ENCODE measurements around the gene CDSN.
"Not testable (repeated sequence)": the region's sequence is repeated elsewhere in the genome, so short reads cannot be mapped to it uniquely, and the experiment has no call there.

CDSN gene

GRCh38 chr6:31087494-31088089 lies 32.7 kb downstream of the CDSN start:
- H3K4me1 Mint-ChIP-seq = peaks cover 16% of the 10 kb centered on the region
- no peak overlapping the region for H3K4me3 Mint-ChIP-seq
- peak; percentile 92 for ATAC-seq
- peak overlapping the region; percentile 5 for H3K27ac Mint-ChIP-seq
- no peaks in the 10 kb centered on the region for H3K36me3 Mint-ChIP-seq
- H3K27me3 Mint-ChIP-seq = peaks cover 36% of the 10 kb centered on the region
- H3K9me3 Mint-ChIP-seq = no peaks in the 10 kb centered on the region

GRCh38 chr6:31086788-31087440 lies 33.3 kb downstream of the CDSN start:
- H3K36me3 Mint-ChIP-seq = no peaks in the 10 kb centered on the region
- no peak overlapping the region for H3K27ac Mint-ChIP-seq
- H3K27me3 Mint-ChIP-seq = peaks cover 36% of the 10 kb centered on the region
- ATAC-seq = no peak
- no peak overlapping the region for H3K4me3 Mint-ChIP-seq
- peaks cover 16% of the 10 kb centered on the region for H3K4me1 Mint-ChIP-seq
- H3K9me3 Mint-ChIP-seq = no peaks in the 10 kb centered on the region

- Mint-ChIP-seq H3K27me3 (peaks cover 49% of the 10 kb centered on the region), H3K4me1 (peaks cover 25% of the 10 kb centered on the region), H3K27ac (no peak overlapping the region), H3K4me3 (no peak overlapping the region), H3K9me3 (no peaks in the 10 kb centered on the region), H3K36me3 (no peaks in the 10 kb centered on the region)
- peak; percentile 60 for ATAC-seq
Observed at GRCh38 chr6:31083742-31084354, 36.4 kb downstream of the CDSN start.

DNA sequence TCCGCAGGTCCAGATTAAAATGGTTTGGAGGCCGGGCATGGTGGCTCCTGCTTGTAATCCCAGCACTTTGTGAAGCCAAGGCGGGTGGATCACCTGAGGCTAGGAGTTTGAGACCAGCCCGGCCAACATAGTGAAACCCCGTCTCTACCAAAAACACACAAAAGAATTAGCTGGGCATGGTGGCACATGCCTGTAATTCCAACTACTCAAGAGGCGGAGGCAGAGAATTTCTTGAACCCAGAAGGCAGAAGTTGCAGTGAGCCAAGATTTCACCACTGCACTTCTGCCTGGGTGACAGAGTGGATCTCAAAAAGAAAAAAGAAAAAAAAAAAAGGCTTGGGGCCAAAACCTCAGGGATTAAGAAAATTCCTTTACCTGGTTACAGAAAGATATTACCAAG lies 38.4 kb downstream of the CDSN start:
- no peaks in the 10 kb centered on the region for H3K9me3 Mint-ChIP-seq
- no peak for ATAC-seq
- H3K4me1 Mint-ChIP-seq = peaks cover 16% of the 10 kb centered on the region
- H3K4me3 Mint-ChIP-seq = no peak overlapping the region
- no peak overlapping the region for H3K27ac Mint-ChIP-seq
- H3K27me3 Mint-ChIP-seq = peaks cover 31% of the 10 kb centered on the region
- H3K36me3 Mint-ChIP-seq = no peaks in the 10 kb centered on the region

GRCh38 chr6:31079656-31080261 lies 40.5 kb downstream of the CDSN start:
- no peak overlapping the region for H3K27ac Mint-ChIP-seq
- H3K9me3 Mint-ChIP-seq = no peaks in the 10 kb centered on the region
- H3K27me3 Mint-ChIP-seq = peaks cover 16% of the 10 kb centered on the region
- peak overlapping the region; percentile 50 for H3K4me3 Mint-ChIP-seq
- peaks cover 16% of the 10 kb centered on the region for H3K4me1 Mint-ChIP-seq
- peak; percentile 63 for ATAC-seq
- H3K36me3 Mint-ChIP-seq = no peaks in the 10 kb centered on the region

DNA sequence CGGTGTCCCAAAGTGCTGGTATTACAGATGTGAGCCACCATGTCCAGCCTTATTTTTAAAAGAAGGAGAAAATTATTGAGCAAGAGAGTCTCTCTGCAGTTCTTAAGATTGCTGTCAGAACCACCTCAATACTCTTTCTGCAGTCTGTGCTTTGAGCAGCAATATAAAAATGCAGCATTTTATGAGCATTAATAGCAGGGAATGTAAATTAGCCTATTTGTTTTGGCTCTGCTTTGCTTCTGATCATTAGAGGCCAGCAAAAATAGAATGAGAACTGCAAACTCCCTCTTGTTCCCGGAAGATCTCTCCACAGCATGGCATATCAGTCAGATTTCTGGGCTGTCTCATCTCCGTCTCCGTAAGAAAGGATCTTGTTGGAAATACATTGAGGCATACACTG lies 43.6 kb downstream of the CDSN start:
- Mint-ChIP-seq H3K27ac (no peak overlapping the region), H3K27me3 (peaks cover 13% of the 10 kb centered on the region), H3K9me3 (no peaks in the 10 kb centered on the region), H3K36me3 (no peaks in the 10 kb centered on the region), H3K4me1 (peaks cover 9% of the 10 kb centered on the region), H3K4me3 (no peak overlapping the region)
- ATAC-seq = no peak

DNA sequence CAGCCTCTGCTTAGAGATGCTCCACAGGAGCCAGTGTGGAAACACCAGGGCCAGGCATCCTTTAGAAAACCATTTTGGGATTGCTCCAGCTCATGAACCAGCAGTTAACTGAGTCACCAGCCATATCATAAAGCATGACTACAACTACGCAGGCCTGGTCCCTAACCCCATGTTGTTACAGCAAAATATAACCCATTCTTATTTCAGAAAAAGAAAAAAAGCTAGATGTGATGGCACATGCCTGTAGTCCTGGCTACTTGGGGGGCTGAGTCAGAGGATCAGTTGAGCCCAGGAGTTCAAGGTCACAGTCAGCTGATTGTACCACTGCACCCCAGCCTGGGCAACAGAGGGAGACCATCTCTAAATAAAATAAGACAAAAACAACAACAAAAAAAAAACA lies 44.7 kb downstream of the CDSN start:
- no peaks in the 10 kb centered on the region for H3K36me3 Mint-ChIP-seq

GRCh38 chr6:31074401-31074800 lies 45.8 kb downstream of the CDSN start:
- no peak overlapping the region for H3K27ac Mint-ChIP-seq
- no peaks in the 10 kb centered on the region for H3K36me3 Mint-ChIP-seq
- no peak overlapping the region for H3K4me3 Mint-ChIP-seq
- no peaks in the 10 kb centered on the region for H3K27me3 Mint-ChIP-seq
- no peaks in the 10 kb centered on the region for H3K9me3 Mint-ChIP-seq
- no peak for ATAC-seq
- peaks cover 1% of the 10 kb centered on the region for H3K4me1 Mint-ChIP-seq

More for the DNA sequence above, 44.7 kb downstream of the CDSN start:
- Mint-ChIP-seq H3K9me3 (no peaks in the 10 kb centered on the region), H3K4me3 (no peak overlapping the region), H3K27me3 (peaks cover 8% of the 10 kb centered on the region), H3K4me1 (peaks cover 9% of the 10 kb centered on the region), H3K27ac (no peak overlapping the region)
- no peak for ATAC-seq

GRCh38 chr6:31070711-31071197 lies 49.5 kb downstream of the CDSN start:
- no peak for ATAC-seq
- no peaks in the 10 kb centered on the region for H3K9me3 Mint-ChIP-seq
- H3K4me1 Mint-ChIP-seq = peaks cover 7% of the 10 kb centered on the region
- no peak overlapping the region for H3K4me3 Mint-ChIP-seq
- H3K27me3 Mint-ChIP-seq = no peaks in the 10 kb centered on the region
- no peaks in the 10 kb centered on the region for H3K36me3 Mint-ChIP-seq
- no peak overlapping the region for H3K27ac Mint-ChIP-seq

DNA sequence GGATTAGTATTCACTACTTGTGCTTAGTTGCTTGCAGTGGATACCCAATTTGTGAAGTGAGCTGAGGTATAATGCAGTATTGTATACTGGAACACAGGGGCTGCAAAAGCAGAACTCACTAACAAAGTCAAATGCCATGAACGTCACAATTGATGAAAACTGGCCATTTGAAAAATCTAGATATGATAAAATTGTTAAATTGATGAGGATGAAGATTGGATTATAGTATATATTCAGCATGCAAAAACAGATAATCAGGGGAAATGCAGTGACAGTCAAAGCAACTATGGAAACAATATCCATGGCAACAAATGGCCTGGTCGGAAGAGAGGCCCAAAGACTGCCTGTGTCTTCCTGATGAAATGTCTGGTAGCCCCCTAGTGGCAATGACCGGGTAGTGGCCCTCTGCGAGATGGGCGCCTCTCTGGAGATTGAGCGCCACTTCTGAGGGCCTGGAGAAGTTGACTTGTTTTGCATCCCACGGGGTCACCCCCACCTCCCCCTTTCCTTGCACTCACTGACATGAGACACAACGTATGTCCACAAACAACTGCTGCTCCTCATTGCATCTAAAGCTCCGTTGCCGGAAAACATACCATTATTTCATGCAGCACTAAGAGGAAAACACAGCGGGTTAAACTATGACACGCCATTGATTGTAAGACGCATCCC lies 51.4 kb downstream of the CDSN start:
- H3K27ac Mint-ChIP-seq = no peak overlapping the region
- no peak overlapping the region for H3K4me3 Mint-ChIP-seq
- H3K4me1 Mint-ChIP-seq = peaks cover 7% of the 10 kb centered on the region
- no peaks in the 10 kb centered on the region for H3K27me3 Mint-ChIP-seq
- ATAC-seq = peak; percentile 89
- no peaks in the 10 kb centered on the region for H3K36me3 Mint-ChIP-seq
- no peaks in the 10 kb centered on the region for H3K9me3 Mint-ChIP-seq

DNA sequence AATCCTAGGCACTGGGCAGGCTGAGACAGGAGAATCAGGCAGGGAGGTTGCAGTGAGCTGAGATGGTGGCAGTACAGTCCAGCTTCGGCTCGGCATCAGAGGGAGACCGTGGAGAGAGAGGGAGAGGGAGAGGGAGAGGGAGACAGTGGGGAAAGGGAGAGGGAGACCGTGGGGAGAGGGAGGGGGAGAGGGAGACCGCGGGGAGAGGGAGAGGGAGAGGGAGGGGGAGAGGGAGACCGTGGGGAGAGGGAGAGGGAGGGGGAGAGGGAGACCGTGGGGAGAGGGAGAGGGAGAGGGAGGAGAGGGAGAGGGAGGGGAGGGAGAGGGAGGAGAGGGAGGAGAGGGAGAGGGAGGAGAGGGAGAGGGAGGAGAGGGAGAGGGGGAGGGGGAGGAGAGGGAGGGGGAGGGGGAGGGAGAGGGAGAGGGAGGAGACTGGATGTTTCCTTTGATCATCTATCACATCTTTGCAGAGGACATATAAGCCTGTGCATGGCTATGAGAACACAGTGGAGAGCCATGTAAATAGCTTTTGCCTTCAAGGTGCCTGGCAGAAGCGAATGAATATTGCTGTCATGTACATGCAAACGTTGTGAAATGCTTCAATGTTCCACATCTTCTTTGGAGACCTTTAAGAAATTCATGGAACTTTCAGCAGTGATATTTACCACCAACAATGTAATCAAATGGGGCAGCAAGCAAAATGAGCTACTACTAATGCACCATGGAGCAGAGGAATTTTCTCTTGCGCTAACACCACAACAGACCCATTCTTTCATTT lies 52.2 kb downstream of the CDSN start:
- H3K9me3 Mint-ChIP-seq, ATAC-seq, H3K27ac Mint-ChIP-seq, H3K36me3 Mint-ChIP-seq, H3K4me3 Mint-ChIP-seq, H3K27me3 Mint-ChIP-seq, H3K4me1 Mint-ChIP-seq: not testable (repeated sequence)

GRCh38 chr6:31067028-31067427 lies 53.2 kb downstream of the CDSN start:
- not testable (repeated sequence) for H3K36me3 Mint-ChIP-seq, H3K9me3 Mint-ChIP-seq, H3K27ac Mint-ChIP-seq, H3K27me3 Mint-ChIP-seq, ATAC-seq, H3K4me1 Mint-ChIP-seq, H3K4me3 Mint-ChIP-seq

DNA sequence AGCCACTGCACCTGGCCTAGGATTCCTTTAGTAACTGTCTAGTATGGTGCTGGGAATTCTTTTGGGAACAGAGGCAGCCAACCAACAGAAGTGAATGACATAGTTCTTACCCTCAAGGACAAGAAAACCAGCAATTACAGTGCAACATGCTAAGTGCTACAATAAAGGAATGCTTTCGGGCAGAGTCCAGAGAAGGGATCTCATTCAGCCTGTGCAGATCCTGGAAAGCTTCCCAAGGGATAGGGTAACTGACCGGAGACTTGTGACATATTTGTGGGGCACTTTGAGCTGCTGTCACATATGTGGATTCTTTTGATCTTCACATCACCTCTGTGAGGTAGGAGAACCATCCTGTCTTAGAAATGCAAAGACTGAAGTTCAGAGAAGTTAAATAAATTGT lies 54.7 kb downstream of the CDSN start:
- no peak overlapping the region for H3K4me3 Mint-ChIP-seq
- H3K36me3 Mint-ChIP-seq = no peaks in the 10 kb centered on the region
- H3K27ac Mint-ChIP-seq = no peak overlapping the region
- no peaks in the 10 kb centered on the region for H3K9me3 Mint-ChIP-seq
- no peak for ATAC-seq
- H3K27me3 Mint-ChIP-seq = peaks cover 11% of the 10 kb centered on the region
- peaks cover 7% of the 10 kb centered on the region for H3K4me1 Mint-ChIP-seq
